Pons (tissue), 1 donor: ENCODE measurements around the gene UVRAG.
"Not testable (repeated sequence)": the region's sequence is repeated elsewhere in the genome, so short reads cannot be mapped to it uniquely, and the experiment has no call there.

Source experiments
- DNase-seq: peaks from one replicate; pipeline ENCODE4 v3.0.0-alpha.2; 2016; ENCODE audit warnings: low spot score

Gene UVRAG

DNA sequence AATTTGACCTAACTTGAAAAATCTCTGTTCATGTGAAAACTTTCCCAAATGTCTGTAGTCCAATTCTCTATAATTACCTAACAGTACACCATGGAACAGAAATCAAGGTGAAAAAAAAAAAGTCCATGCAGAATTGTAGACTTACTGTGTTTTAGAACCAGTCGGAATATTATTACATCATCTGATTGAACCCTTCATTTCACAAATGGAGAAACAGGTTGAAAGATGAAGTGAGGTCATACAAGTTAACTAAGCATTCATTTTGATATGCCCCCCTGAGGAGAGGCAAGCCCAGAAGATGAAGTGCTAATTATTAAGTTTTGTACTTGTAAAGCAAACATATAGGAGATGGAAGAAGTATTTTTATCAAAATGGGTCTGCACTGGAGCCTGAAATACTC, 211.9 kb downstream of the UVRAG start:
- no peak for DNase-seq

DNA sequence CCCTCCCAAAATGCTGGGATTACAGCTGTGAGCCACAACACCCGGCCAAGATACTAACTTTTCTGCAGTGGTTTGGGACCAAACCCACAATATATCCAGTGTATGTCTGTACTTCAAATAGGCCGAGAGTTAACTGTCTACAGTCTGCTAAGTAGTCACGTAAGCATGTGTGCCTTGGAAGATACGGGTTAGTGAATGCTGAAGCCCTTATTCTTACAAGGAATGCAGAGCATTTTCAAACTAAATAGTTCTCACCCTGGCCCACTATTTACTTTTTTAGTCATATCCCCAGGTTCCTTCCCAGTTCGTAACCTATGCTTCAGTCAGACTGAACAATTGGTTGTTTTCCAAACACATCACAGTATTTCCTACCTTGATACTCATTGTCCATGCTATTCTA, 215.3 kb downstream of the UVRAG start:
- DNase-seq = no peak

- DNase-seq = no peak
Measured at GRCh38 chr11:76030968-76031590, 216.1 kb downstream of the UVRAG start.

- no peak for DNase-seq
Measured at GRCh38 chr11:76033699-76034098, 218.7 kb downstream of the UVRAG start.

- no peak for DNase-seq
Measured at GRCh38 chr11:76035020-76035419, 220.0 kb downstream of the UVRAG start.

DNA sequence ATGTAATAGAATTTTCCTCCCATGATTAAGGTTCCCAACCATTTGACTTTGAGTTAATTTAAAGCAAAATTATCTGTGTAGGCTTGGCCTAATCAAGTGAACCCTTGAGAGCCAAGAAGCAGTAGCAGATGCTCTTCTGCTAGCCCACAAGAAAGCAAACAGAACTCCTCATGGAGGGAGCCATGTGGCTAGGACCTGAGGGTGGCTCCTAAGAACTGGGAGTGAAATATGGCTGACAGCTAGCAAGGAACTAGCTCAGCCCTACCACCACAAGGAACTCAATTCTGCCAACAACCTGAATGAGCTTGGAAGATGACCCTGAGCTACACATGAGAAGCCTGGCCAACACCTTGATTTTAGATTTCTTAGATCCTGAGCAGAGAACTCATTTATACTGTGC, 223.6 kb downstream of the UVRAG start:
- no peak for DNase-seq

GRCh38 chr11:76041208-76041607, 226.2 kb downstream of the UVRAG start:
- no peak for DNase-seq

GRCh38 chr11:76044750-76045320, 229.8 kb downstream of the UVRAG start:
- no peak for DNase-seq

DNA sequence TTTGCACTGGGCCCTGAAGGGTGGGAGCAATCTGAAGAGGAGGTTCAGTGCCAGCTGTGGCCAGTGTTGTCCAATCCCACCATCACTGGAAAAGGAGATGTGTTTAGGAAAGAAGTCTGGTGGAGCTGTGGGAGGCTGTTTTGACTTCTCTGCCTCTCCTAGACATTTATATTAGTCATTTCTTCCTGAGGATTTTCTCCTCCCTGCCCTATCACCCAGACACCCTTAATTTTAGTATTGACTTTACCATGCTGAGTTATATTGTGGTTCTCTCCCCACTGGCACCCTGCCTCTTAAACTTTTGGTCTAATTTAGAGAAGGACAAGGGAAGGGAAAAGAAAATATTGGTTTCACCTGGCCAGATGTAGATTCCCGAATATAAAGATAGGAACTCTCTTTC, 232.2 kb downstream of the UVRAG start:
- no peak for DNase-seq

GRCh38 chr11:76047766-76048165, 232.8 kb downstream of the UVRAG start:
- no peak for DNase-seq

GRCh38 chr11:76048763-76049162, 233.8 kb downstream of the UVRAG start:
- no peak for DNase-seq

GRCh38 chr11:76049511-76049910, 234.5 kb downstream of the UVRAG start:
- no peak for DNase-seq

DNA sequence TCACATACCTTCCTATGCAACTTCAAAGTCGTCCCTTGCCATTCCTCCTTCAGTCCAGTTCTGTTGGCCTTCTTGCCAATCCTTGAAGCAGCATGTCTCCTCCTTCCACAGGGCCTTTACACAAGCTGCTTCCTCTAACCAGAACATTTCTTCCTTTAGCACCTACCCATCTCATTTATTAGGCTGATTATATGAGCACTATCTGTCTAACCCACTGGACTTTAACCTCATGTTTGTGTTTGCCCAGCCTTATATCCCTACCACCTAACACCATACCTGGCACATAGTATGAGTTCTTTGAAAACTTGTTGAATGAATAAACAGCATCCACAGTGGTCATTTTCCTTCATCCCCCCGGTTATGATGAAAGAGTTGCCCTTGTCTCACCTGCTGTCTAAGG, 236.9 kb downstream of the UVRAG start:
- no peak for DNase-seq

DNA sequence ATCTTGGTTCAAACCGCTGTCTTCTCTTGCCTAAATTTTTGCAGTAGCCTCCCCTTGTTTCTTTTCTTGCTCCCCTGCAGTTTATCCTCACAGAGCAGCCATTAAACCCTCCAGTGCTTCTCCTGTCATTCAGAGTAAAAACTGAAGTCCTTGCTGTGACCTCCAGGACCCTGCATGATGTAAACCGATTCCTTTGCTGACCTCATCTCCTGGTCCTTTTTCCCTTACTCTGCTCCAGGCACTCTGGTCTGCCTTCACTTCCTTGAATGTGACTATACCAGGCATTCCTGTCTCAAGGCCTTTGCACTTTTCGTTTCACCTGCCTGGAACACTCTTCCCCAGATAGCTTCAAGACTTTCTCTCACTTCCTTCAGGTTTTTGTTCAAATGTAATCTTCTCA, 239.3 kb downstream of the UVRAG start:
- DNase-seq = no peak

DNA sequence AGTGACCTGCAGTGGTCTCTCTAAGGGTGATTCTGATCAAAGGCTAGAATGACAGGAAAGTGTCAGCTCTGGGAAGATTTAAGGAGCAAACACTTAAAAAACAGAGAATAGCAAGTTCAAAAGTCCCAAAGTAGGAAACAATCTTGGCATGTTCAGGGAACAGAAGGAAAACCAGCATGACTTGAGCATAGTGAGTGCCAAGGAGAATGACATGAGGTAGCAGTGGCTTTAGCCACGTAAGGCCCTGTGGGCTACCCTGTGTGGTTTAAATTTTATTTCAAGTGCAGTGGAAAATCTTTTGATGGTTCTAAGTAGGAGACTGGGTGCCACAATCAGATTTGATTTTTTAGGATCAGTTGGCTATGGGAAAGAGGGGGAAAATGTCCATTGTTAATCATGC, 241.9 kb downstream of the UVRAG start:
- no peak for DNase-seq

- not testable (repeated sequence) for DNase-seq
Measured at GRCh38 chr11:76060475-76061036, 245.5 kb downstream of the UVRAG start.

- DNase-seq = no peak
Measured at GRCh38 chr11:76062733-76063132, 247.7 kb downstream of the UVRAG start.

- DNase-seq = no peak
Measured at GRCh38 chr11:76064192-76064591, 249.2 kb downstream of the UVRAG start.

DNA sequence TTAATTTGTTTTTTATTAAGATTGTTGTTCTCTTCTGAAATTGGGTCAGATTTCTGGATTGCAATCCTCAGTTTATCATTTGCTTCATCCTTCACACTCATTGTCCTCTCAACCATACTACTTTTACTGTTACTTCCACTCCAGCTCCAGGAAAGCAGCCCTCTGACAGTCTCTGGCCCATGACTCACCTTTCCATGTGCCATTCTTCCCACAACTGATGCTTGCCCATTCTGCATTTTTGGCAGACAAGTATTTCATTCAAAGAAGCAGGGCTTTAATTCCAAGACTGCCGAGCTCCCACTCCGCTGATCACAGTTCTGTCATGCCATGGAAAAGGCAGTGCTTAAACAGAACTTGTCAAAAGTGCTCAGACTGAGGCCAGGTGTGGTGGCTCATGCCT, 252.1 kb downstream of the UVRAG start:
- DNase-seq = no peak

GRCh38 chr11:76069001-76069400, 254.0 kb downstream of the UVRAG start:
- DNase-seq = no peak

DNA sequence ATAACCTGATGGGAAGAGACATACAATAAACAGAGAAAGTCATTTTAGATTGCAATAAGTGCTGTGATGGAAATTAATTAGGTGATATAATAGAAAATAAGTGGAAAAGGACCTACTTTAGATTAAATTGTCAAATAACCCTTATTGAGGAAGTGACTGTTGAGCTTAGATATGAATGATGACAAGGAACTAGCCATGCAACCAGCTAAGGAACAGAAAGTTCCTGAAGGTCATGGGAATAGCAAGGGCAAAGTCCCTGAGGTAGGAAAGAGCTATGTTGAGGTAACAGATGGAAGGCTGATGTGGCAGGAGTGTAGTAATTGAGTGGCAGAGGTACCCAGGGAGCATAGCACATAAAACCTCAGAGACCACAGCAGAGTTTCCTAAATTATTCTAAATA, 256.1 kb downstream of the UVRAG start:
- no peak for DNase-seq

- no peak for DNase-seq
Measured at GRCh38 chr11:76073724-76074123, 258.7 kb downstream of the UVRAG start.

- peak; percentile 27 for DNase-seq
Measured at GRCh38 chr11:76074148-76075095, 259.4 kb downstream of the UVRAG start.
